Inferior parietal cortex (tissue), 1 donor: Measurements from ENCODE around the gene CFAP69.
"Not testable (repeated sequence)": the region's sequence is repeated elsewhere in the genome, so short reads cannot be mapped to it uniquely, and the experiment has no call there.

Experiments used
- DNase-seq: peaks from one replicate; pipeline ENCODE4 v3.0.0-alpha.2; 2016; ENCODE audit errors: extremely low spot score

Gene CFAP69

GRCh38 chr7:90345595-90346335 is 100.8 kb downstream of the CFAP69 start:
- DNase-seq, result peak; percentile 68

- peak; percentile 97 for DNase-seq
Observed at GRCh38 chr7:90346336-90347125, 101.6 kb downstream of the CFAP69 start, which contains the start of gene GTPBP10. TSS of gene GTPBP10 (plus strand) at chr7:90346716. CDS start at chr7:90346742, 26 bp downstream.

- no peak for DNase-seq
Observed at GRCh38 chr7:90347759-90348158, 102.8 kb downstream of the CFAP69 start.

- DNase-seq, result no peak
Observed at GRCh38 chr7:90349305-90349704, 104.3 kb downstream of the CFAP69 start.

GRCh38 chr7:90350032-90350431 is 105.1 kb downstream of the CFAP69 start:
- DNase-seq, result not testable (repeated sequence)

GRCh38 chr7:90351987-90352386 is 107.0 kb downstream of the CFAP69 start:
- no peak for DNase-seq
